Medulla oblongata (tissue), 1 donor: ENCODE results near the gene LBHD2.
A peak's percentile ranks its signal among the peaks of the same experiment; 100 is the strongest.
"Not testable (repeated sequence)": the region's sequence is repeated elsewhere in the genome, so short reads cannot be mapped to it uniquely, and the experiment has no call there.

ENCODE experiments used
- DNase-seq: peaks from one replicate; pipeline ENCODE4 v3.0.0-alpha.2; 2015; ENCODE audit errors: extremely low spot score

LBHD2 gene

GRCh38 chr14:103084021-103084919 lies at the start of gene LBHD2:
LBHD2 (plus strand) TSS chr14:103084210; CDS start chr14:103086013, 1,803 bp downstream.
- DNase-seq = no peak

GRCh38 chr14:103041464-103041863 lies 42.5 kb upstream of the LBHD2 start:
- no peak for DNase-seq

- DNase-seq = no peak
Observed at GRCh38 chr14:103043257-103044015, 40.6 kb upstream of the LBHD2 start.

- DNase-seq = no peak
Observed at GRCh38 chr14:103045371-103045869, 38.6 kb upstream of the LBHD2 start.

- DNase-seq = not testable (repeated sequence)
Observed at GRCh38 chr14:103047453-103047852, 36.6 kb upstream of the LBHD2 start.

- DNase-seq = no peak
Observed at GRCh38 chr14:103050935-103051334, 33.1 kb upstream of the LBHD2 start.

GRCh38 chr14:103052407-103052806 lies 31.6 kb upstream of the LBHD2 start:
- peak; percentile 49 for DNase-seq

- DNase-seq = no peak
Observed at GRCh38 chr14:103055695-103056094, 28.3 kb upstream of the LBHD2 start.

GRCh38 chr14:103056322-103057027 lies 27.5 kb upstream of the LBHD2 start:
- DNase-seq = no peak

- DNase-seq = no peak
Observed at GRCh38 chr14:103057028-103057371, 27.0 kb upstream of the LBHD2 start.

- DNase-seq = peak; percentile 93
Observed at GRCh38 chr14:103057372-103058163, 26.4 kb upstream of the LBHD2 start, which contains the start of gene CDC42BPB. CDC42BPB (minus strand) TSS chr14:103057549; CDS start chr14:103057173, 376 bp downstream.

GRCh38 chr14:103058164-103059055 lies 25.6 kb upstream of the LBHD2 start:
- DNase-seq = peak; percentile 21

GRCh38 chr14:103059556-103059955 lies 24.5 kb upstream of the LBHD2 start:
- DNase-seq = no peak

GRCh38 chr14:103061482-103061976 lies 22.5 kb upstream of the LBHD2 start:
- DNase-seq = no peak

GRCh38 chr14:103064436-103064835 lies 19.6 kb upstream of the LBHD2 start:
- DNase-seq = no peak

- no peak for DNase-seq
Observed at GRCh38 chr14:103064978-103065377, 19.0 kb upstream of the LBHD2 start.

- DNase-seq = no peak
Observed at GRCh38 chr14:103065861-103066260, 18.1 kb upstream of the LBHD2 start.

GRCh38 chr14:103066399-103066798 lies 17.6 kb upstream of the LBHD2 start:
- no peak for DNase-seq

GRCh38 chr14:103067231-103067954 lies 16.6 kb upstream of the LBHD2 start:
- no peak for DNase-seq
